ENCODE measurements around the gene TYW1B.
"Not testable (repeated sequence)": the region's sequence is repeated elsewhere in the genome, so short reads cannot be mapped to it uniquely, and the experiment has no call there.

The TYW1B gene

DNA sequence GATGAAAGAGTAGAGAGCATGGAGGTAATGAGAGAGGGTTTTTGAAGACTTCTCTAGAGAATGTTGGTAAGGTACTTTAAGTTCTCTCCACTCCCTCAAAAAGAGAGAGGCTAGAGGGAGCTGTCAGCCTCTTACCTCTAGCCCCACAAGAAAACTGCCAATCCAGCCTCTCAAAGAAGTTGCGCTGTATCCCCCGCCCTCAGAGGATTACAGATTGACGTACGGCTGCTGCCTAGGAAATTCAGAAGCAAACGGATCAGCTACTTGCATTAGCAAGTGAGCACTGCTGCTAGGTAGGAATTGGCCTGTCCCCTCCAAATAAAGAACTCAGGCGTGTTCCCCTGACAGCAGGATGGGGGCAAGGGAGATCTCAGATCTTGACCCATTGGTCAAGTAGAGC, 34.2 kb downstream of the TYW1B start:
- TF ChIP-seq, protein P1, sequence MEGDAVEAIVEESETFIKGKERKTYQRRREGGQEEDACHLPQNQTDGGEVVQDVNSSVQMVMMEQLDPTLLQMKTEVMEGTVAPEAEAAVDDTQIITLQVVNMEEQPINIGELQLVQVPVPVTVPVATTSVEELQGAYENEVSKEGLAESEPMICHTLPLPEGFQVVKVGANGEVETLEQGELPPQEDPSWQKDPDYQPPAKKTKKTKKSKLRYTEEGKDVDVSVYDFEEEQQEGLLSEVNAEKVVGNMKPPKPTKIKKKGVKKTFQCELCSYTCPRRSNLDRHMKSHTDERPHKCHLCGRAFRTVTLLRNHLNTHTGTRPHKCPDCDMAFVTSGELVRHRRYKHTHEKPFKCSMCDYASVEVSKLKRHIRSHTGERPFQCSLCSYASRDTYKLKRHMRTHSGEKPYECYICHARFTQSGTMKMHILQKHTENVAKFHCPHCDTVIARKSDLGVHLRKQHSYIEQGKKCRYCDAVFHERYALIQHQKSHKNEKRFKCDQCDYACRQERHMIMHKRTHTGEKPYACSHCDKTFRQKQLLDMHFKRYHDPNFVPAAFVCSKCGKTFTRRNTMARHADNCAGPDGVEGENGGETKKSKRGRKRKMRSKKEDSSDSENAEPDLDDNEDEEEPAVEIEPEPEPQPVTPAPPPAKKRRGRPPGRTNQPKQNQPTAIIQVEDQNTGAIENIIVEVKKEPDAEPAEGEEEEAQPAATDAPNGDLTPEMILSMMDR (conservative IDR thresholded peaks at IDR 0.05), result no peak
- no peak overlapping the region for H3K27ac ChIP-seq

GRCh38 chr7:72790698-72791060, 37.3 kb downstream of the TYW1B start:
- H3K27ac ChIP-seq, result not testable (repeated sequence)

GRCh38 chr7:72790048-72790697, 37.8 kb downstream of the TYW1B start:
- H3K27ac ChIP-seq, result not testable (repeated sequence)

DNA sequence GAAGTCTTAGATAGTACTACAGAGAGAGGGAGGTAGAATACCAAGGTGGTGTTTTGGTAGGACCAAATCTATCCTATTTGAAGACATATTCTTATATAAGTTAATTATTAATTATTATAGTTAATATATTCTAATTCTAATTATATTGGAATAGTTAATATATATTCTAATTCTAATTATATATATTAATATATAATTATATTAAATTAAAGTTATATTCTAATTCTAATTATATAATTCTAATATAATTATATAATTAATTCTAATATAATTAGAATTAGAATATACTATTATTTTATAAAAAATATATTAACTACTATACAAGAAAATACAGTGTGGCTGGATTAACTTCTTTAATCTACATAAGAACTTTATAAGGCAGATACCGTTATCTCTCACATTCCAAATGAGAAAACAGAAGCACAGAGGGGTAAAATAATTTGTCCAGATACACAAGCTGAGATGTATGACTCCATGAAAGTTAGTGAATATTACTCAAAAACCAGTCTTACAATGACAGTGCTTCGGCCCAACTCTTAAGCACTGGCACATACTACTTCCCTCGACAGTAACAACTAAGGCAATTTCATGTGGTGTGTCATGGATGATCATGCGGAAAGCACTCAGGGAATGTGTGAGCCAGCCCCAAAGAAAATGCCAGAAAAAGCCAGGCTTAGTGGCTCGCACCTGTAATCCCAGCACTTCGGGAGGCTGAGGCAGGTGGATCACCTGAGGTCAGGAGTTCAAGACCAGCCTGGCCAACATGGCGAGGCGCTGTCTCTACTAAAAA, 42.6 kb downstream of the TYW1B start:
- TF ChIP-seq, protein P1 (conservative IDR thresholded peaks at IDR 0.05), result no peak
- no peak overlapping the region for H3K27ac ChIP-seq

DNA sequence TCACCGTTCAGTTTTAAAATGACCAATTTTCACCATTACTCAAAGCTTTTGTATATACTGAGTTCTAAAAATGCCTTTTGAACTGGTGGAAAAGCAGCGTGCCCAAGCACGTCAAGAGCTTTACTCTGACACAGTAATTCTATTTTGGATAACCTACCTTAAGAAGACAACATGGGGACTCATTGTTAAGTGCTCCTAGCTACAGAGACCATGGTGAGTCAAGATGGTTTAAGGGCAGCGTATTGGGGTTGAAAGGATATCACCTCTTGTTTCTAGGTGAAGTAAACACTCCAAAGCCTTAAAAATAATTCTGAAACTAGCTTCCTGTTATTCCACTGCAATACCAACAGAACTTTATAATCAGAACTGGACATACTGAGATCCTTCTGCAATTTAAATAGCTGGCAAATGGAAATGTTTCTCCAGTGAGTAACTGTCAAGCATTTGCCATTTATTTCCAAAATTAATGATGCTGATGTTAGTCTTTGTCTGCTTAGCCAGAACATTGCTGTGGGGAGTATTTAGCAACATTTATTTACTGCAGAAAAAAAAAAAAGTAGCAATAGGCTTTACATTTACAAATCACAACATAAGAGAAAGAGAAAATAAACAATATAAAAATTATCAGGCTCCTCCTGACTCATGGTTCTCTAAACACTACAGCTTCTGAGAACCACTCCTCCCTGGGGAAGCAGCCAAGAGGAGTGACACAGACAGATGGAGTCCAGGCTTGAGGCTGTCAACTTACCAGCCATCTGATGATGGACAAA, 44.2 kb downstream of the TYW1B start:
- peak overlapping the region; percentile 34; the same call in 1 of the 2 replicates for H3K27ac ChIP-seq

GRCh38 chr7:72781631-72782030, 46.4 kb downstream of the TYW1B start:
- no peak overlapping the region for H3K27ac ChIP-seq
- TF ChIP-seq, protein P1 (conservative IDR thresholded peaks at IDR 0.05), result no peak

- H3K27ac ChIP-seq, result no peak overlapping the region
- TF ChIP-seq, protein P1 (conservative IDR thresholded peaks at IDR 0.05), result no peak
These were observed 46.8 kb downstream of the TYW1B start for GRCh38 chr7:72781161-72781560.

- not testable (repeated sequence) for H3K27ac ChIP-seq
These were observed 47.6 kb downstream of the TYW1B start for GRCh38 chr7:72780289-72780894.

- H3K27ac ChIP-seq, result not testable (repeated sequence)
These were observed 50.8 kb downstream of the TYW1B start for GRCh38 chr7:72777167-72777566.

DNA sequence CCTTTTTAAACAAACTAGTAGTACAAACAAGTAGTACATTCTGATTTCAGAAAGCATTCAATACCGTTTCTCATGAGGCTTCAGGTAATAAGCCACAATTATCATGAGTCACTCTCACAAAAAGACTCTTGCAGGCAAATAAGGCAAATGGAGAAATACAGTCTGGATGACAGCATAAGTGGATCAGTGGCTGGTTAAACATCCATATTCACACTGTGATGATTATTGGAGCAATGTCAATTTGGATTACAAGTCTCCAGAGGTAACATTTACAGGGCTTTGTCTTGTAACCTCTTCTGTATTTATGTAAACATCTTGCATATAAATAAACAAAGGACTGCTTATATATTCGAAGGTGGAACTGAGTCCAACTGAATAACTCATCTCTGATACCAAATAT, 55.4 kb downstream of the TYW1B start:
- H3K27ac ChIP-seq, result not testable (repeated sequence)

DNA sequence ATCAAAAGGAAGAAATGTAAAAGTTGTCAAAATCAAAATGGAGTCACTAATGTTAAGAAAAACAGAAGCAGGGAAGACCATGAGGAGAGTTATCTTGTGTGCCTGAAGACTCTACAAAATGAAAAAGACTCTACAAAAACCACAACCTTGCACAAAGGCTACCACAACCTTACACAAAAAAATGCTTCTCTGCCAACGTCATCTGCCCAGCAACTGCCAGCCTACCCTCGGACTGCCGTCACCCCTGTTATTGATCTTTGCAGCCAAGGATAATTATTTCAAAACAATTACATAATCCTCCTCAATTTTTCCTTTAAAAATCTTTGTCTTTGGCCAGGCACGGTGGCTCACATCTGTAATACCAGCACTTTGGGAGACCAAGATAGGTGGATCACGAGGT, 61.0 kb downstream of the TYW1B start:
- not testable (repeated sequence) for H3K27ac ChIP-seq
